ENCODE measurements around the gene GNA14. TPM values are rescaled to one million over a fixed set of nuclear protein-coding genes. Genes with fewer than 3 reads are reported as not detected.

GNA14 gene
- total and polyA plus RNA-seq, 2 donors (not counting 3 experiments of a cell fraction or from before 2014, with no cell fraction given), result 2.1 to 3.3 TPM

- Histone ChIP-seq H2AFZ (ENCODE audit: low read depth, low read length) (no peak overlapping the region), H3K27ac (ENCODE audit: insufficient read depth, low read depth, low read length) (no peak overlapping the region), H3K9me3 (replicated peaks; ENCODE audit: control insufficient read depth, insufficient read depth, low read length) (no peaks in the 10 kb centered on the region), H3K9ac (replicated peaks; ENCODE audit: extremely low read depth, insufficient read depth, low read length) (no peak overlapping the region), H3K4me3 (replicated peaks in 1 of 3; ENCODE audit: insufficient read depth in 1 of 3, low read depth in 1 of 3, low read length in 3 of 3) (no peak overlapping the region), H4K20me1 (replicated peaks; ENCODE audit: control insufficient read depth, extremely low read depth, insufficient read depth, low read length) (no peaks in the 10 kb centered on the region), H3K36me3 (ENCODE audit: control insufficient read depth in 2 of 2, extremely low read depth in 1 of 2, insufficient read depth in 2 of 2, low read length in 2 of 2) (no peaks in the 10 kb centered on the region), H3K9me1 (replicated peaks; ENCODE audit: control insufficient read depth, extremely low read depth, insufficient read depth, low read length) (no peaks in the 10 kb centered on the region), H3K79me2 (ENCODE audit: control insufficient read depth, insufficient read depth, low read length) (no peaks in the 10 kb centered on the region), H3K4me1 (ENCODE audit: control insufficient read depth, extremely low read depth, insufficient read depth, low read length) (peaks cover 17% of the 10 kb centered on the region), H3K27me3 (ENCODE audit: control insufficient read depth in 2 of 2, insufficient read depth in 2 of 2, low read length in 2 of 2) (no peaks in the 10 kb centered on the region), H3K4me2 (ENCODE audit: insufficient read depth, low read length) (peak overlapping the region; percentile 38)
- ChIA-PET POLR2A (no interaction called here), CTCF (interaction anchor here (0.7 to 1.4 kb wide), 4 partner anchors 12 to 244 kb away, joined by 3 to 5 read pairs (median 3); no protein-coding TSS in a partner anchor)
- no peak for TF ChIP-seq JUN (IDR thresholded peaks at IDR 0.05; ENCODE audit: borderline replicate concordance, insufficient read depth, insufficient read length, low read depth)
- TF ChIP-seq, protein P1, sequence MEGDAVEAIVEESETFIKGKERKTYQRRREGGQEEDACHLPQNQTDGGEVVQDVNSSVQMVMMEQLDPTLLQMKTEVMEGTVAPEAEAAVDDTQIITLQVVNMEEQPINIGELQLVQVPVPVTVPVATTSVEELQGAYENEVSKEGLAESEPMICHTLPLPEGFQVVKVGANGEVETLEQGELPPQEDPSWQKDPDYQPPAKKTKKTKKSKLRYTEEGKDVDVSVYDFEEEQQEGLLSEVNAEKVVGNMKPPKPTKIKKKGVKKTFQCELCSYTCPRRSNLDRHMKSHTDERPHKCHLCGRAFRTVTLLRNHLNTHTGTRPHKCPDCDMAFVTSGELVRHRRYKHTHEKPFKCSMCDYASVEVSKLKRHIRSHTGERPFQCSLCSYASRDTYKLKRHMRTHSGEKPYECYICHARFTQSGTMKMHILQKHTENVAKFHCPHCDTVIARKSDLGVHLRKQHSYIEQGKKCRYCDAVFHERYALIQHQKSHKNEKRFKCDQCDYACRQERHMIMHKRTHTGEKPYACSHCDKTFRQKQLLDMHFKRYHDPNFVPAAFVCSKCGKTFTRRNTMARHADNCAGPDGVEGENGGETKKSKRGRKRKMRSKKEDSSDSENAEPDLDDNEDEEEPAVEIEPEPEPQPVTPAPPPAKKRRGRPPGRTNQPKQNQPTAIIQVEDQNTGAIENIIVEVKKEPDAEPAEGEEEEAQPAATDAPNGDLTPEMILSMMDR (IDR thresholded peaks at IDR 0.05; ENCODE audit: extremely low read depth in 1 of 2, insufficient read depth in 1 of 2, low read depth in 1 of 2, low read length in 2 of 2), result no peak
- dilution Hi-C loops (cut with MboI; ENCODE audit: extremely low pct_ligation_motif_present, low sequenced_read_pairs) (no loop called here), intact Hi-C loops (cut with micrococcal nuclease) (no loop called here)
- FAIRE-seq, result peak; percentile 38
- no TSS peak for BruUV-seq (replicated peaks)
- peak; percentile 83 for DNase-seq (ENCODE audit: low read depth, low spot score)
Measured at GRCh38 chr9:77507212-77507961, 140.7 kb downstream of the GNA14 start.

DNA sequence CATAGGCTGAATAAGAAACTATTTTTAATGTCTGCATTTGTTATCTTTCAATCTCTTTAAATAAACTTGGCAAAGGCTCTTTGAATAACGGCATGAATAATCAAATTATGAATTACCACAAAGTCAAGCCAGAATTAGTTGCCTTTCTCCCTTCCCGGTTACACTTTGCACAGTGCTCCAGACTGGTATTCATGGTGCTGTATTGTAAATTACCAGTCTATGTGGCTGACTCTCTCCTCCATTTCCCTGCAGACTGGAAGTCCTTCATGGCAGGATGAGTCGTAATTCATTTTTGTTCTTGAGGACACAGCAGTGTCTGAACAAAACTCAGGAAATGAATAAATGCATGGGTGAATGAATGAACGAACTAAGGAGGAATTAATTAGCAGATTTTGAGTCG is 142.9 kb downstream of the GNA14 start:
- no peaks in the 10 kb centered on the region for H3K36me3 ChIP-seq (ENCODE audit: control insufficient read depth in 2 of 2, extremely low read depth in 1 of 2, insufficient read depth in 2 of 2, low read length in 2 of 2)
- DNase-seq (ENCODE audit: low read depth, low spot score), result peak; percentile 19
- H3K9ac ChIP-seq (replicated peaks; ENCODE audit: extremely low read depth, insufficient read depth, low read length), result no peak overlapping the region
- H4K20me1 ChIP-seq (replicated peaks; ENCODE audit: control insufficient read depth, extremely low read depth, insufficient read depth, low read length), result no peaks in the 10 kb centered on the region
- peaks cover 17% of the 10 kb centered on the region for H3K4me1 ChIP-seq (ENCODE audit: control insufficient read depth, extremely low read depth, insufficient read depth, low read length)
- BruUV-seq (replicated peaks), result no TSS peak
- POLR2A ChIA-PET, result no interaction called here
- no peaks in the 10 kb centered on the region for H3K27me3 ChIP-seq (ENCODE audit: control insufficient read depth in 2 of 2, insufficient read depth in 2 of 2, low read length in 2 of 2)
- FAIRE-seq, result no peak
- TF ChIP-seq EZH2 (IDR thresholded peaks at IDR 0.05; ENCODE audit: borderline replicate concordance, low read depth, low read length, severe bottlenecking) (no peak), JUN (IDR thresholded peaks at IDR 0.05; ENCODE audit: borderline replicate concordance, insufficient read depth, insufficient read length, low read depth) (no peak), FOS (IDR thresholded peaks at IDR 0.05; ENCODE audit: borderline replicate concordance, insufficient read depth, low read length) (peak; percentile 37), GATA2 (IDR thresholded peaks at IDR 0.05; ENCODE audit: insufficient read depth, insufficient read length, low read depth, low read length) (no peak), MAX (IDR thresholded peaks at IDR 0.05; ENCODE audit: insufficient read depth, insufficient read length) (no peak), POLR2AphosphoS5 (IDR thresholded peaks at IDR 0.05; ENCODE audit: insufficient read depth, low read depth, low read length) (no peak), MYC (IDR thresholded peaks at IDR 0.05; ENCODE audit: low read depth, low read length) (no peak)
- TF ChIP-seq, protein P1 (IDR thresholded peaks at IDR 0.05; ENCODE audit: extremely low read depth in 1 of 2, insufficient read depth in 1 of 2, low read depth in 1 of 2, low read length in 2 of 2), result no peak
- H3K4me2 ChIP-seq (ENCODE audit: insufficient read depth, low read length), result no peak overlapping the region
- H3K9me3 ChIP-seq (replicated peaks; ENCODE audit: control insufficient read depth, insufficient read depth, low read length), result no peaks in the 10 kb centered on the region
- intact Hi-C loops (cut with micrococcal nuclease), result no loop called here
- no peak overlapping the region for H3K27ac ChIP-seq (ENCODE audit: insufficient read depth, low read depth, low read length)
- no peak overlapping the region for H3K4me3 ChIP-seq (replicated peaks in 1 of 3; ENCODE audit: insufficient read depth in 1 of 3, low read depth in 1 of 3, low read length in 3 of 3)
- CTCF ChIA-PET, result interaction anchor here (1.0 kb wide), 1 partner anchor 48 kb away, joined by 3 read pairs; no protein-coding TSS in a partner anchor
- H3K79me2 ChIP-seq (ENCODE audit: control insufficient read depth, insufficient read depth, low read length), result no peaks in the 10 kb centered on the region
- dilution Hi-C loops (cut with MboI; ENCODE audit: extremely low pct_ligation_motif_present, low sequenced_read_pairs), result no loop called here
- no peak overlapping the region for H2AFZ ChIP-seq (ENCODE audit: low read depth, low read length)
- no peaks in the 10 kb centered on the region for H3K9me1 ChIP-seq (replicated peaks; ENCODE audit: control insufficient read depth, extremely low read depth, insufficient read depth, low read length)
